ENCODE measurements around the gene ACADL. TPM values are rescaled to one million over a fixed set of nuclear protein-coding genes. Genes with fewer than 3 reads are reported as not detected.
A peak's percentile ranks its signal among the peaks of the same experiment; 100 is the strongest.

Gene ACADL
- 10 to 100 TPM in 1 of 2 donors, 1 to 10 TPM in 1; 1.9 to 19.6 TPM for total RNA-seq
- 10 to 100 TPM; 10.8 to 22.3 TPM for polyA plus RNA-seq

- DNase-seq (ENCODE audit: low spot score): peak; percentile 52
These were observed at the start of gene ACADL for GRCh38 chr2:210224941-210225672. TSS of gene ACADL (minus strand) at chr2:210225447. CDS start at chr2:210225263, 184 bp downstream.

GRCh38 chr2:210271300-210271699 lies 46.1 kb upstream of the ACADL start:
- Histone ChIP-seq H3K4me1 (ENCODE audit: control insufficient read depth in 4 of 4, insufficient read depth in 4 of 4, low read length in 3 of 4) (no peaks in the 10 kb centered on the region), H3K9ac (ENCODE audit: low read depth in 1 of 2, low read length in 2 of 2) (no peak overlapping the region), H3K36me3 (ENCODE audit: control insufficient read depth in 4 of 4, insufficient read depth in 3 of 4, low read depth in 1 of 4, low read length in 3 of 4) (no peaks in the 10 kb centered on the region), H3K27me3 (ENCODE audit: control insufficient read depth in 4 of 4, insufficient read depth in 4 of 4, low read length in 3 of 4) (no peaks in the 10 kb centered on the region), H3K9me3 (ENCODE audit: control insufficient read depth in 4 of 4, low read length in 3 of 4) (no peaks in the 10 kb centered on the region), H3K4me3 (ENCODE audit: low read depth in 1 of 3, low read length in 3 of 3) (no peak overlapping the region), H3K27ac (ENCODE audit: low read depth in 1 of 2, low read length in 2 of 2) (no peak overlapping the region)
- no peak for DNase-seq (ENCODE audit: low spot score)
- TF ChIP-seq FOXA1 (IDR thresholded peaks at IDR 0.05): no peak
- TF ChIP-seq SP1 (IDR thresholded peaks at IDR 0.05): no peak
- TF ChIP-seq ATF3 (IDR thresholded peaks at IDR 0.05): no peak
- TF ChIP-seq HNF4G (IDR thresholded peaks at IDR 0.05): no peak
- no peak for TF ChIP-seq TAF1 (conservative IDR thresholded peaks at IDR 0.05)
- TF ChIP-seq REST (IDR thresholded peaks at IDR 0.05): no peak
- TF ChIP-seq EGR1 (IDR thresholded peaks at IDR 0.05; ENCODE audit: low read depth in 2 of 2): no peak
- no peak for TF ChIP-seq MAX (IDR thresholded peaks at IDR 0.05)
- no peak for TF ChIP-seq RAD21 (IDR thresholded peaks at IDR 0.05)
- no peak for TF ChIP-seq HNF4A (conservative IDR thresholded peaks at IDR 0.05)
- TF ChIP-seq YY1 (IDR thresholded peaks at IDR 0.05): no peak

More at GRCh38 chr2:210224941-210225672, at the start of gene ACADL:
- no peaks in the 10 kb centered on the region for H3K36me3 ChIP-seq (ENCODE audit: control insufficient read depth in 4 of 4, insufficient read depth in 3 of 4, low read depth in 1 of 4, low read length in 3 of 4)
- peak within 1 kb of the TSS; percentile 5 to 72 for H3K9ac ChIP-seq (ENCODE audit: low read depth in 1 of 2, low read length in 2 of 2)
- WGBS: under 1% methylated on average over 69 of the region's 69 CpGs
- H3K4me3 ChIP-seq (ENCODE audit: low read depth in 1 of 3, low read length in 3 of 3): peak within 1 kb of the TSS; percentile 38 to 88 (median 66)
- peak within 1 kb of the TSS; percentile 79 to 82 for H3K27ac ChIP-seq (ENCODE audit: low read depth in 1 of 2, low read length in 2 of 2)
- H3K4me1 ChIP-seq (ENCODE audit: control insufficient read depth in 4 of 4, insufficient read depth in 4 of 4, low read length in 3 of 4): peaks cover 5 to 48% (median 31%) of the 10 kb centered on the region in 4 donors
- TF ChIP-seq FOXA2 (IDR thresholded peaks at IDR 0.05): no peak
- no peak for TF ChIP-seq YY1 (IDR thresholded peaks at IDR 0.05)
- no peak for TF ChIP-seq NR2F2 (IDR thresholded peaks at IDR 0.05)
- TF ChIP-seq ZBTB33 (IDR thresholded peaks at IDR 0.05): no peak
- TF ChIP-seq REST (IDR thresholded peaks at IDR 0.05): peak; percentile 10
- no peak for TF ChIP-seq SP1 (IDR thresholded peaks at IDR 0.05)
- no peaks in the 10 kb centered on the region for H3K9me3 ChIP-seq (ENCODE audit: control insufficient read depth in 4 of 4, low read length in 3 of 4)
- no peaks in the 10 kb centered on the region for H3K27me3 ChIP-seq (ENCODE audit: control insufficient read depth in 4 of 4, insufficient read depth in 4 of 4, low read length in 3 of 4)
